GM13977 (cell line): ENCODE data around the gene FSTL3.

Experiments
- DNase-seq: peaks from one replicate; pipeline ENCODE4 v3.0.0; 2012; ENCODE audit warnings: low spot score
- in situ Hi-C: fragments of 300-500 bp; cut with MboI; formaldehyde crosslinking; loops from one replicate; pipeline ENCODE4 v1.12.0; 2022; ENCODE audit warnings: low sequenced_read_pairs, low pct_unique_long_range_greater_than_20kb, mixed read lengths, inconsistent platforms; ENCODE audit not compliant: unreplicated experiment
- TF ChIP-seq, protein P1 (sequence below): IDR thresholded peaks from 2 replicates; pipeline ENCODE4 v1.5.1; 2012; ENCODE audit warnings: mild to moderate bottlenecking, control low read depth; ENCODE audit not compliant: insufficient read depth; ENCODE audit errors: extremely low read depth, missing control alignments

FSTL3 gene

DNA sequence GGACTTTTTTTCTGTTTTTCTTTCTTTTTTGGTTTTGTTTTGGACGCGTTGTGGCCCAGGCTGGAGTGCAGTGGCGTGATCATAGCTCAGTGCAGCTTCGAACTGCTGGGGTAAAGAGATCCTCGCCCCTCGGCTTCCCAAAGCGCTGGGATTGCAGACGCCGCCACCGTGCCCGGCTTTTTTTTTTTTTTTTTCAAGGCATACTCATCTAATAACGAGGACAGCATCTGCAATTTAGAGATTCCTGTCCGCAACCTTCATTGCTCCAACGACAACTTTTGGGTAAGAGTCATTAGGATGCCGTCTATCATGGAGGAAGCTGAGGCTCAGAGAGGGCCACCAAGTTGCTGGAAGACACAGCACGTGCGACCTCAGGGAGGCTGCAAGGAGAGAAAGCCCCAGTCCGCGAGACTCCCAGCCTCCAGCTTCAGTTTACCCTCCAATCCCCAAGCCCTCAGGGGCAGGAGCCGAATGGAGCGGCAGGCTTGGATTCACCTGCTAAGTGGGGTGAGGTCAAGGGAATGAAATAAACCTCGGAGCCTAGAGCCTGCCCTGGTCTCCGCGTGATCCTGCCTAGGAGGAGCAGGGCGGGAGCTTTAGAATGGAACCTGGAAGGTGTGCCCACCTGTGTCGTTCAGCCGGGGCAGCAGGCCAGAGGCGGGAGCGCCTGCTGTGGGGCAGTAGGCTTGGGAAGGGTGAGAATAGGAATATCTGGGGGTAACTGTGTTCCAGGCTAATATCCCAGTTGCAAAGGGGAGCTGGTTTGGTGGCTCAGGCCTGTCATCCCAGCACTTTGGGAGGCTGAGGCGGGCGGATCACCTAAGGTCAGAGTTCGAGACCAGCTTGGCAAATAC, 42.2 kb upstream of the FSTL3 start:
- TF ChIP-seq, protein P1, sequence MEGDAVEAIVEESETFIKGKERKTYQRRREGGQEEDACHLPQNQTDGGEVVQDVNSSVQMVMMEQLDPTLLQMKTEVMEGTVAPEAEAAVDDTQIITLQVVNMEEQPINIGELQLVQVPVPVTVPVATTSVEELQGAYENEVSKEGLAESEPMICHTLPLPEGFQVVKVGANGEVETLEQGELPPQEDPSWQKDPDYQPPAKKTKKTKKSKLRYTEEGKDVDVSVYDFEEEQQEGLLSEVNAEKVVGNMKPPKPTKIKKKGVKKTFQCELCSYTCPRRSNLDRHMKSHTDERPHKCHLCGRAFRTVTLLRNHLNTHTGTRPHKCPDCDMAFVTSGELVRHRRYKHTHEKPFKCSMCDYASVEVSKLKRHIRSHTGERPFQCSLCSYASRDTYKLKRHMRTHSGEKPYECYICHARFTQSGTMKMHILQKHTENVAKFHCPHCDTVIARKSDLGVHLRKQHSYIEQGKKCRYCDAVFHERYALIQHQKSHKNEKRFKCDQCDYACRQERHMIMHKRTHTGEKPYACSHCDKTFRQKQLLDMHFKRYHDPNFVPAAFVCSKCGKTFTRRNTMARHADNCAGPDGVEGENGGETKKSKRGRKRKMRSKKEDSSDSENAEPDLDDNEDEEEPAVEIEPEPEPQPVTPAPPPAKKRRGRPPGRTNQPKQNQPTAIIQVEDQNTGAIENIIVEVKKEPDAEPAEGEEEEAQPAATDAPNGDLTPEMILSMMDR: no peak
- no peak for DNase-seq
- in situ Hi-C loops: no loop called here

DNA sequence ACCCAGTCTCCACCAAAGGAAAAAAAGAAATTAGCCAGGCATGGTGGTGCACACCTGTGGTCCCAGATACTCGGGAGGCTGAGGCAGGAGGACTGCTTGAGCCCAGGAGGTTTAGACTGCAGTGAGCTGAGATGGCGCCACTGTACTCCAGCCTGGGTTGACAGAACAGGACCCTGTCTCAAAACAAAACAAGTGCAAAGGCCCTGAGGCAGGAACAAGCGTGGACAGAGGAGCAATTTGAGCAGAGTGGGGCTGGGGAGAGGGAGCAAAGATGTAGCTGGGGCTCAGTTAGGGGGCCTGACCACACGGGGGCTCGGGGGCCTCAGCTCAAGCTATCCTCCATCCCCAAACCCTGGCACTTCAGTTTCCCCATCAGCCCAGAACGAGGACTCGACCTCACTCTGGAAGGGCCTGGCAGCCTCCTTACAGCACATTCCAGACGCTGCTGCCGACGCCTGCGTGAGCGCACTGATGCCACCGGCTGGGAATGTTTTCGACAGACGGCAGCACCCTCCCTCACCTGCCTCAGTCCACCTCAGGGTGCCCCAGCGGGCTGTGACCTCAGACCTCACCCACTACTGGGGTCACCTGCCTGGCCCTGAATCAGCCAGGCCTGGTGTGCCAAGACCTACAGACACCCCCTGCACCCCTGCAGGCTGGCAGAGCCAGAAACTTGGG, 41.1 kb upstream of the FSTL3 start:
- in situ Hi-C loops: no loop called here
- DNase-seq: no peak
- TF ChIP-seq, protein P1: no peak

DNA sequence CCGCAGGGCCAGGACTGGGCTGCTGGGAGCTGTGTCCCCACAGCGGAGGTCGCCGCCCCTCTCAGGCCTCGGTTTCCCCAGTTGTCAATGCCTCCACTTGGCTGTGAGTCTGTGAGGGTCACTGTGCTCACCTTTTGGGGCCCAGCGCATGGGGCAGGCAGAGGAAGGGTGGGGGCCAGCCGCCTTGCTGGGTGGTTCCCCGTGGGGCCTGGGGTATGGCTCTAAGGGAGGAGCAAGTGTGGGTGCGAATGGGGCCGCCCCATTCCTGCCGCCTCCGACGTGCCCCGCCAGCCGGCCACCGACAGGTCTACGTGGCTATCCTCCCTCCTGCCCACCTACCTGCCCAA, 37.3 kb upstream of the FSTL3 start:
- TF ChIP-seq, protein P1: no peak
- DNase-seq: no peak
- in situ Hi-C loops: no loop called here

DNA sequence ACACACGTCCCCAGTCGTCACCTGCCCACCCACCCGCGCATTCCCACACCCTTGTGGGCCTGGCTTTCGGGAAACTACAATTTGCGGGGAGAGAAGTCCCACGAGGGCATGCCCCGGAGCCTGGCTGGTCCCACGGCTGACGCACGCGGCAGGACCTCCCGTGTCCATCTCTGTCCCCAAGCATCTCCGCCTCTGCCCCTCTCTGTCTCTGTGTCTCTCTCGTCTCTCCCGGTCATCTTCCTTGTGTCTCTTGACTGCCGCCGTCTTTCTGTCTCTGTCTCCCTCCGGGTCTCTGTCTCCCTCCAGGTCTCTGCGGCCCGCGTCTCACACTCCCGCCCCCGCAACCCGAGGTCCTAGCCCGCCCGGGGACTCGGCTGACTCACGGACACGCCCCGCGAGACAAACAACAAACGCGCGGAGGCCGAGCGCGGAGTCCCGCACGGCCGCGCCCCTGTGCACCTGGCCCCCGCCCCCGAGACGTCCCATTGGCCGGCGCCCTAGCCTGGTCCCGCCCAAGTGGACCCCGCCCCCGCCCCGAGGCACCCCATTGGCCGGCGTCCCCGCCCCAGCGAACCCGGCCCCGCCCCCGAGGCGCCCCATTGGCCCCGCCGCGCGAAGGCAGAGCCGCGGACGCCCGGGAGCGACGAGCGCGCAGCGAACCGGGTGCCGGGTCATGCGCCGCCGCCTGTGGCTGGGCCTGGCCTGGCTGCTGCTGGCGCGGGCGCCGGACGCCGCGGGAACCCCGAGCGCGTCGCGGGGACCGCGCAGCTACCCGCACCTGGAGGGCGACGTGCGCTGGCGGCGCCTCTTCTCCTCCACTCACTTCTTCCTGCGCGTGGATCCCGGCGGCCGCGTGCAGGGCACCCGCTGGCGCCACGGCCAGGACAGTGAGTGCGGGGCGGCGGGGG, 36.7 kb upstream of the FSTL3 start, which contains the start of gene FGF22:
Gene FGF22, plus strand, starts transcription at position 627 of the 908 bp plus-strand sequence. Its CDS starts 47 bp downstream, at position 674.
- in situ Hi-C loops: no loop called here
- peak; percentile 99 for DNase-seq
- TF ChIP-seq, protein P1: no peak

DNA sequence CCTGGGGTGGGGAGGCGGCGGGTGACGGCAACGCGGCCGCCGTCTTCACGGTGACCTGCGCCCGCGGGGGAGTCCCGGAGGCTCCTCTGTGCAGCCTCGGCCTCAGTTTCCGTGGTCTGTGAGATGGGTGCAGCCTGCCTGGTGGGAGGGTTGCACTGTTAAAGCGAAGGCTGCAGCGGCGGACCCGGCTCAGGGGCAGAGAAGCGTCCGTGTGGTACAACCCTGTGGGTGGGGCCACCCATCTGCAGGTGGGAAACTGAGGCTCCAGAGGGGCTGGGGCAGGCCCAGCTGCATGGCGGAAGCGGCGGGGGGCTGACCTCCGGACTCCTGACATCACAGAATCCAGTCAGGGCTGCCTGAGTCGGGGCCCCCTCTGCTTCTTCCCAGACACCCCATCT, 36.0 kb upstream of the FSTL3 start:
- in situ Hi-C loops: no loop called here
- no peak for DNase-seq

More for the DNA sequence above, 36.0 kb upstream of the FSTL3 start:
- TF ChIP-seq, protein P1: no peak
